ENCODE results near the gene THYN1. TPM values are rescaled to one million over a fixed set of nuclear protein-coding genes. Genes with fewer than 3 reads are reported as not detected.

The THYN1 gene
- polyA plus RNA-seq, 1 donor: 58.8 TPM

- Histone ChIP-seq H3K36me3 (ENCODE audit: control insufficient read depth, insufficient read depth, low read length) (peaks cover 46% of the 10 kb centered on the region), H3K4me1 (ENCODE audit: control insufficient read depth, insufficient read depth, low read length) (no peaks in the 10 kb centered on the region), H3K27ac (ENCODE audit: low read length) (no peak overlapping the region), H3K27me3 (ENCODE audit: control insufficient read depth, insufficient read depth, low read length) (no peaks in the 10 kb centered on the region), H3K4me3 (ENCODE audit: low read length) (no peak overlapping the region), H3K9me3 (ENCODE audit: control insufficient read depth, low read depth, low read length) (no peaks in the 10 kb centered on the region)
- WGBS (ENCODE audit: insufficient coverage, low lambda C conversion rate): no CpG with 5 or more reads among the region's 4 CpGs
- no peak for DNase-seq
Measured at GRCh38 chr11:134202661-134203060, 50.5 kb downstream of the THYN1 start.

GRCh38 chr11:134200688-134201087, 52.5 kb downstream of the THYN1 start:
- WGBS (ENCODE audit: insufficient coverage, low lambda C conversion rate): 100% methylated on average over 1 of the region's 6 CpGs
- H3K27me3 ChIP-seq (ENCODE audit: control insufficient read depth, insufficient read depth, low read length): no peaks in the 10 kb centered on the region

GRCh38 chr11:134199531-134199930, 53.6 kb downstream of the THYN1 start:
- 100% methylated on average over 1 of the region's 9 CpGs for WGBS (ENCODE audit: insufficient coverage, low lambda C conversion rate)
- no peak for DNase-seq

More at GRCh38 chr11:134200688-134201087, 52.5 kb downstream of the THYN1 start:
- H3K4me1 ChIP-seq (ENCODE audit: control insufficient read depth, insufficient read depth, low read length): no peaks in the 10 kb centered on the region
- H3K27ac ChIP-seq (ENCODE audit: low read length): no peak overlapping the region
- H3K36me3 ChIP-seq (ENCODE audit: control insufficient read depth, insufficient read depth, low read length): peaks cover 39% of the 10 kb centered on the region
- no peaks in the 10 kb centered on the region for H3K9me3 ChIP-seq (ENCODE audit: control insufficient read depth, low read depth, low read length)
- DNase-seq: no peak
- no peak overlapping the region for H3K4me3 ChIP-seq (ENCODE audit: low read length)

More at GRCh38 chr11:134199531-134199930, 53.6 kb downstream of the THYN1 start:
- Histone ChIP-seq H3K27me3 (ENCODE audit: control insufficient read depth, insufficient read depth, low read length) (no peaks in the 10 kb centered on the region), H3K4me1 (ENCODE audit: control insufficient read depth, insufficient read depth, low read length) (no peaks in the 10 kb centered on the region), H3K9me3 (ENCODE audit: control insufficient read depth, low read depth, low read length) (no peaks in the 10 kb centered on the region), H3K27ac (ENCODE audit: low read length) (no peak overlapping the region), H3K36me3 (ENCODE audit: control insufficient read depth, insufficient read depth, low read length) (peaks cover 35% of the 10 kb centered on the region), H3K4me3 (ENCODE audit: low read length) (no peak overlapping the region)

Other genes starting within 250 kb of the THYN1 start
- gene JAM3, start 184.3 kb downstream of the THYN1 start, polyA plus RNA-seq: 15.7 TPM
- 20.2 TPM for gene NCAPD3, start 29.4 kb downstream of the THYN1 start, polyA plus RNA-seq
- gene VPS26B, start 28.7 kb downstream of the THYN1 start, polyA plus RNA-seq: 49.7 TPM
- gene ACAD8, start 216 bp upstream of the THYN1 start, polyA plus RNA-seq: 32.6 TPM
- 0.04 TPM for gene GLB1L3, start 23.0 kb upstream of the THYN1 start, polyA plus RNA-seq
- gene GLB1L2, start 78.6 kb upstream of the THYN1 start, polyA plus RNA-seq: 6.7 TPM
- 2.0 TPM for gene B3GAT1, start 158.9 kb upstream of the THYN1 start, polyA plus RNA-seq